Liver (tissue), 2 donors: ENCODE measurements around the gene PLA2R1.

ENCODE experiments used
- ZBTB33 ChIP-seq: IDR thresholded peaks from 2 replicates; pipeline ENCODE4 v1.6.1; 2016; ENCODE audit warnings: antibody characterized with exemption
- TF ChIP-seq, protein P1 (sequence below): IDR thresholded peaks from 2 replicates; pipeline ENCODE4 v1.6.1; 2016; ENCODE audit warnings: antibody characterized with exemption, mild to moderate bottlenecking
- TF ChIP-seq, protein P2 (sequence below): fragments of 150-350 bp; IDR thresholded peaks from 2 replicates; pipeline ENCODE4 v1.5.1; 2017; ENCODE audit warnings: improper control_type of control experiment, low read depth, low read length; ENCODE audit not compliant: missing input control
- donor health status: healthy.

DNA sequence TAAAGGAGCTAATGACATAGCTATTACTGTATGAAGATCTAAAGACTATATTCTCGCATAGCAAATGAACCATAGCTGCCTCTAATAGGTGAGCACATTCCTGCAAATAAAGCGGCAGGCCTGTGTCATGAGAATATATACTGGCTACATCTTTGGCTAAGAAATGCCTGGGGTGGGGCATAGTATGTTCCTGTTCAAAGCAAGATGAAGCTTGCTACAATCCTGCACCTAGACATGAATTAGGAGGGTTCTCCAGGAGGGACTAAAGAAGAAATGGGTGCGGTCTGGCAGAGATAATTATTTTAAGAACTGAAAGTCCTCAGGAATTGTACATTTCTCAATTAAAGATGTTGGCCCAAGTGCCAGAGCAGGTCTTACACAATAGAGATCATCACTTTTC is 46.8 kb upstream of the PLA2R1 start:
- TF ChIP-seq, protein P1, sequence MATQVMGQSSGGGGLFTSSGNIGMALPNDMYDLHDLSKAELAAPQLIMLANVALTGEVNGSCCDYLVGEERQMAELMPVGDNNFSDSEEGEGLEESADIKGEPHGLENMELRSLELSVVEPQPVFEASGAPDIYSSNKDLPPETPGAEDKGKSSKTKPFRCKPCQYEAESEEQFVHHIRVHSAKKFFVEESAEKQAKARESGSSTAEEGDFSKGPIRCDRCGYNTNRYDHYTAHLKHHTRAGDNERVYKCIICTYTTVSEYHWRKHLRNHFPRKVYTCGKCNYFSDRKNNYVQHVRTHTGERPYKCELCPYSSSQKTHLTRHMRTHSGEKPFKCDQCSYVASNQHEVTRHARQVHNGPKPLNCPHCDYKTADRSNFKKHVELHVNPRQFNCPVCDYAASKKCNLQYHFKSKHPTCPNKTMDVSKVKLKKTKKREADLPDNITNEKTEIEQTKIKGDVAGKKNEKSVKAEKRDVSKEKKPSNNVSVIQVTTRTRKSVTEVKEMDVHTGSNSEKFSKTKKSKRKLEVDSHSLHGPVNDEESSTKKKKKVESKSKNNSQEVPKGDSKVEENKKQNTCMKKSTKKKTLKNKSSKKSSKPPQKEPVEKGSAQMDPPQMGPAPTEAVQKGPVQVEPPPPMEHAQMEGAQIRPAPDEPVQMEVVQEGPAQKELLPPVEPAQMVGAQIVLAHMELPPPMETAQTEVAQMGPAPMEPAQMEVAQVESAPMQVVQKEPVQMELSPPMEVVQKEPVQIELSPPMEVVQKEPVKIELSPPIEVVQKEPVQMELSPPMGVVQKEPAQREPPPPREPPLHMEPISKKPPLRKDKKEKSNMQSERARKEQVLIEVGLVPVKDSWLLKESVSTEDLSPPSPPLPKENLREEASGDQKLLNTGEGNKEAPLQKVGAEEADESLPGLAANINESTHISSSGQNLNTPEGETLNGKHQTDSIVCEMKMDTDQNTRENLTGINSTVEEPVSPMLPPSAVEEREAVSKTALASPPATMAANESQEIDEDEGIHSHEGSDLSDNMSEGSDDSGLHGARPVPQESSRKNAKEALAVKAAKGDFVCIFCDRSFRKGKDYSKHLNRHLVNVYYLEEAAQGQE = no peak
- TF ChIP-seq, protein P2, sequence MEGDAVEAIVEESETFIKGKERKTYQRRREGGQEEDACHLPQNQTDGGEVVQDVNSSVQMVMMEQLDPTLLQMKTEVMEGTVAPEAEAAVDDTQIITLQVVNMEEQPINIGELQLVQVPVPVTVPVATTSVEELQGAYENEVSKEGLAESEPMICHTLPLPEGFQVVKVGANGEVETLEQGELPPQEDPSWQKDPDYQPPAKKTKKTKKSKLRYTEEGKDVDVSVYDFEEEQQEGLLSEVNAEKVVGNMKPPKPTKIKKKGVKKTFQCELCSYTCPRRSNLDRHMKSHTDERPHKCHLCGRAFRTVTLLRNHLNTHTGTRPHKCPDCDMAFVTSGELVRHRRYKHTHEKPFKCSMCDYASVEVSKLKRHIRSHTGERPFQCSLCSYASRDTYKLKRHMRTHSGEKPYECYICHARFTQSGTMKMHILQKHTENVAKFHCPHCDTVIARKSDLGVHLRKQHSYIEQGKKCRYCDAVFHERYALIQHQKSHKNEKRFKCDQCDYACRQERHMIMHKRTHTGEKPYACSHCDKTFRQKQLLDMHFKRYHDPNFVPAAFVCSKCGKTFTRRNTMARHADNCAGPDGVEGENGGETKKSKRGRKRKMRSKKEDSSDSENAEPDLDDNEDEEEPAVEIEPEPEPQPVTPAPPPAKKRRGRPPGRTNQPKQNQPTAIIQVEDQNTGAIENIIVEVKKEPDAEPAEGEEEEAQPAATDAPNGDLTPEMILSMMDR = no peak
- TF ChIP-seq ZBTB33 = no peak
